ENCODE measurements around the gene ITGB6.

DNA sequence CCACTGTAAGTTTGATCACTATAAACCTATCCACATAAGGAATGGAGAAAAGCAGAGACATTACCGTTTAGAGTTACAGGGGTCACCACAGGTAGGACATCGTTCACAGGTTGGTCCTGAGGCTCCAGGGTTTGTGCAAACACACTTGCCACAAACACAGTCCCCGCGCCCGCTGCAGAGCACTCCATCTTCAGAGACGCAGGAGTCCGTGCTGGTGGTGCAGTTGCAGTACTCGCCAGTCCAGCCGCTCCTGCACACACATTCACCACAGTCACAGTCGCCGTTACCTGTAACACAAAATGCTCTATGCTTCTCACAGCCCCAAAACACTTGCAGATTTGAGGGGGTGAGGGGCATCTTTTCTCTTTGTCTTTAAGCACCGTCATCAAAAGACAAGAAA, 73.8 kb downstream of the ITGB6 start:
- TF ChIP-seq, protein P1, sequence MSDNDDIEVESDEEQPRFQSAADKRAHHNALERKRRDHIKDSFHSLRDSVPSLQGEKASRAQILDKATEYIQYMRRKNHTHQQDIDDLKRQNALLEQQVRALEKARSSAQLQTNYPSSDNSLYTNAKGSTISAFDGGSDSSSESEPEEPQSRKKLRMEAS (IDR thresholded peaks at IDR 0.05; ENCODE audit: insufficient read depth, insufficient read length): no peak
- TF ChIP-seq, protein P2, sequence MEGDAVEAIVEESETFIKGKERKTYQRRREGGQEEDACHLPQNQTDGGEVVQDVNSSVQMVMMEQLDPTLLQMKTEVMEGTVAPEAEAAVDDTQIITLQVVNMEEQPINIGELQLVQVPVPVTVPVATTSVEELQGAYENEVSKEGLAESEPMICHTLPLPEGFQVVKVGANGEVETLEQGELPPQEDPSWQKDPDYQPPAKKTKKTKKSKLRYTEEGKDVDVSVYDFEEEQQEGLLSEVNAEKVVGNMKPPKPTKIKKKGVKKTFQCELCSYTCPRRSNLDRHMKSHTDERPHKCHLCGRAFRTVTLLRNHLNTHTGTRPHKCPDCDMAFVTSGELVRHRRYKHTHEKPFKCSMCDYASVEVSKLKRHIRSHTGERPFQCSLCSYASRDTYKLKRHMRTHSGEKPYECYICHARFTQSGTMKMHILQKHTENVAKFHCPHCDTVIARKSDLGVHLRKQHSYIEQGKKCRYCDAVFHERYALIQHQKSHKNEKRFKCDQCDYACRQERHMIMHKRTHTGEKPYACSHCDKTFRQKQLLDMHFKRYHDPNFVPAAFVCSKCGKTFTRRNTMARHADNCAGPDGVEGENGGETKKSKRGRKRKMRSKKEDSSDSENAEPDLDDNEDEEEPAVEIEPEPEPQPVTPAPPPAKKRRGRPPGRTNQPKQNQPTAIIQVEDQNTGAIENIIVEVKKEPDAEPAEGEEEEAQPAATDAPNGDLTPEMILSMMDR (IDR thresholded peaks at IDR 0.05; ENCODE audit: extremely low read depth in 1 of 2, insufficient read depth in 1 of 2, low read depth in 1 of 2, low read length in 2 of 2): no peak
